ENCODE results near the gene UBTF.

DNA sequence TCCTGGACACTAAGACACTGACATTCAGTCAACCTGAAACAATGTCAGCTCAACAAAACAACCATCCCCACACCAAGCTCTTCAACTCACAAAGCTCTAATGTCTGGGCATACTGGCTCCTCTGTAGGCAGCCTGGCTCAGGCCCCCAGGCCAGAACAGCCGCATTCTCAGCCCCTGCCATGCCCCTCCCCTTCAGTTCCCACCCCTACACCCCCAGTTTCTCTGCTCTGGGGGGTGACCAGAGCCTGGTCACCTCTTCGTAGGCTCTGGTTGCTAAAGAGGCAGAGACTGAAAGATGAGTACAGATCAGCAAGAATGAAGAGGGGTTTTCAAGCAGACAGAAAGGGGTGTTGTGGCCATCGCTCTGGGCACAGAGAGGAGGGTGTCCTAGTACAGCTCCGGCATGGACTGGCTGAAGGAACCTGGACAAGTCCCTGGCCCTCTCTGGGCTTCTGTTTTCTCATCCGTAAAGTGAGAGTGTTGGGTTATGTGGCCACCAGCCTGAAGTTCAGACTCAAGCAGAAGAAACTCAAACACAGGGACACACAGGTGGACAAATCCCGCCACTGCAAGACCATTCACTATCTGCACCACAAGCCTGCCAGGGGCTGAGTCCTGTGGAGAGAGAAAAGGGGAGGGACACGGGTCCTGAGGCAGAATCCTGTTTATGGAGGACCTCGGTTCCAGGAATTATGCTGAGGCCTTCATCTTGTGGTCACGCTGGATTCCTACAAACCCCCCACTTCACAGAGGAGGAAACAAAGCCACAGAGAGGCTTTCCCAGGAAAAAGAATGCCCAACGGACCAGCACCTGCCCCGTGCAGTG, 49.4 kb upstream of the UBTF start:
- TF ChIP-seq, protein P1, sequence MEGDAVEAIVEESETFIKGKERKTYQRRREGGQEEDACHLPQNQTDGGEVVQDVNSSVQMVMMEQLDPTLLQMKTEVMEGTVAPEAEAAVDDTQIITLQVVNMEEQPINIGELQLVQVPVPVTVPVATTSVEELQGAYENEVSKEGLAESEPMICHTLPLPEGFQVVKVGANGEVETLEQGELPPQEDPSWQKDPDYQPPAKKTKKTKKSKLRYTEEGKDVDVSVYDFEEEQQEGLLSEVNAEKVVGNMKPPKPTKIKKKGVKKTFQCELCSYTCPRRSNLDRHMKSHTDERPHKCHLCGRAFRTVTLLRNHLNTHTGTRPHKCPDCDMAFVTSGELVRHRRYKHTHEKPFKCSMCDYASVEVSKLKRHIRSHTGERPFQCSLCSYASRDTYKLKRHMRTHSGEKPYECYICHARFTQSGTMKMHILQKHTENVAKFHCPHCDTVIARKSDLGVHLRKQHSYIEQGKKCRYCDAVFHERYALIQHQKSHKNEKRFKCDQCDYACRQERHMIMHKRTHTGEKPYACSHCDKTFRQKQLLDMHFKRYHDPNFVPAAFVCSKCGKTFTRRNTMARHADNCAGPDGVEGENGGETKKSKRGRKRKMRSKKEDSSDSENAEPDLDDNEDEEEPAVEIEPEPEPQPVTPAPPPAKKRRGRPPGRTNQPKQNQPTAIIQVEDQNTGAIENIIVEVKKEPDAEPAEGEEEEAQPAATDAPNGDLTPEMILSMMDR (IDR thresholded peaks at IDR 0.05; ENCODE audit: low read depth, low read length), result no peak
- no peak for TF ChIP-seq MYC (IDR thresholded peaks at IDR 0.05; ENCODE audit: low read depth, low read length)
- TF ChIP-seq POLR2A (IDR thresholded peaks at IDR 0.05; ENCODE audit: extremely low read depth, insufficient read length), result no peak

Data from NB4 (cell line).